HG03457 (cell line): Measurements from ENCODE around the gene ABTB1.
"Not testable (repeated sequence)": the region's sequence is repeated elsewhere in the genome, so short reads cannot be mapped to it uniquely, and the experiment has no call there.

ENCODE experiments used
- ATAC-seq: cut with Tn5 transposase; IDR thresholded peaks from one replicate; pipeline ENCODE4 v1.9.1; 2021; ENCODE audit warnings: moderate number of reproducible peaks; ENCODE audit not compliant: unreplicated experiment

ABTB1 gene

DNA sequence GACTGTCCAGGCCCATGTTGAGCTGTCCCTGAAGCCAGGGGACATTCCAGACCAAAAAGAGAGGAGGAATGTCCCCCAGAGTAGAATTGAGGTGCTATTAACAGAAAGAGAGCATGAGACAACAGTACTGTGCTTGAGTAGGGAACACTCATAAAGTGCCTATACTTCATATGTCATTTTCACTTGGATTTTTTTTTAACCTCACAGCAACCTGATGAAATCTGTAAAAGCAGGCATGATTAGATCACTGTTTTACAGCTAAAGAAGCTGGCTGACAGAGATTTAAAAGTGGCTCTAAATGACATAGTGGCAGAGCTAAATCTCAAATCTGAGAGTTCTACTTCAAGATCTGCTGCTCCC lies 24.9 kb upstream of the ABTB1 start:
- no peak for ATAC-seq

DNA sequence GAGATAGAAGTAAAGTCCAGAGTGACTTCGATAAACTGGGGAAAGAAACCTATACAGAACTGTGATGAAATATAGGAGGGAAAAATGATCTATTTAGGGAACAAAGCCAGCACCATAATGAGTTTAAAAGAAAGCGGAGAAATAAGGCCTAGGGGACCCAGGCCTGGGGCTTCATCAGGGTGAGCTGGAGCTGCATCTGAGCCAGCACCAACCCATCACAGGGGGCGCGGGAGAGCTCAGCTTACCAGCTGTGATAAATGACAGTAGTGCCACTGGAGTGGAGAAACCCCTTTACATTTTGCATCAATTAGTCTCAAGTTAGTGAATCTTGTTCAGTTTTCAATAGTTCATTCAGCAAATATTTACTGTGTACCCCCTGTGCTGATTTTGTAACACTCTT lies 22.5 kb upstream of the ABTB1 start:
- ATAC-seq = no peak

DNA sequence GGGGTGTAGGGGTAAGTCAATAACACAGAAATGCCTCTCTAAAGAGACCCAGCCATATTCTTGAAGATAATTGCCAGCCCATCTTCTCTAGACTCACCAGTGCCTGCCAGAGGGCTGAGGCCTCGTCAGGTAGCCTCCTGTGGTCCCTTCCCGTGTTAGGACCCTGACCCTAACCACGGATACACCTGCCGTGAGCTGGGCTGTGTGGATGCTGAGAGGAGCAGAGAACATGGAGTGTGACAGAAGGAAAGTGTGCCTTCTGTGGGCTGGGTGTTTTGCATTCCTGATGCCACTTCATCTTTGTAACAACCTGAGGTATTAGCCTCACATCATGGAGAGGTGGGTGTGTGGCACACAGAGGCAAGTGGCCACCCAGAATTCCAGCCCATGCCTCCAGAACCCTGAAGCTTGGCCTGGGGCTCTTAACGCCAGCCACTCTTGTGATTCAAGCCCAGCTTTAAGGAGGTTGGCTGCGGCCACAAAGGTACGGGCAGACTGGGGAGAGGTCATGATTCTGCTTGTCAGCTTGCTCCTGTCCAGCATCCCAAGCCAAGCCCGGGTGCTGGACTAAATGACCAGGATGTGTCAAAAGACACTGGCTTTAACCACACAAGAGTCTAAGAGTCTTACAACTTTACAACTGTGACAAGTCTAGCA lies 21.1 kb upstream of the ABTB1 start:
- no peak for ATAC-seq

DNA sequence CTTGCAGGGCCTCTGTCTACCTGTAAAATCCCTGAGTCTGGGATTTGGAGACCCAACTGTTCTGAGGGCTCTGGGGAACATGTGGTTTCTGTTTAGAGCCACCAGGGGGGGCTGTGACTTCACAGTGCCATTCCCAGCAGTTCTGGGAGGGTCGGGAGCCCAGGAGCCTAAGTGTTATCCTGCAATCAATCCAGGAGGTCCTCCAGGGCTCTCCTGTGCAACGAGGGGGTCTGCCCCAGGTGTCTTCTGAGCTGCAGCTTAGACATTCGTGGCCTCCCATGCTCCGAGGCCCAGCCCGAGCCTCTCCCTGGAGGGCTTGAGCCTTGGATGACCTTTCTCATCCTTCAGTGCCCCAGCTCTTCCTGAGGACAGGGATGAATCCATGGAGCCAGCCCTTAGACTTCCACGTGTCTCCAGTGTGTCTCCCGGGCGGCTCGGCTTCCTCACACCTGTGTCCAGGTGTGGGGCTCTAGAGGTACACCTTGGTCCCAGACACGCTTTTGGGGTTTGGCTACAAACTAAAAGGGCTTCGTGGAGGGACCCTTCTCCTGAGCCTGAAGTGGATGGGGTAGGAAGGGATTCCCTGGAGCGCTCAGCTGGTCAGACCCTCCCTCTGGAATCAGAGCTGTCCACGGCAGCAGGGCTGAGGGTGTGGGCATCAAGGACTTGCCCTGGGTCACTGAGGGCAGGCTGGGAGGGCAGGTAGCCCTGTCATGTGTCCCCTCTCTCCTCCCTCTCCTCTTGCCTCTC lies 20.3 kb upstream of the ABTB1 start:
- ATAC-seq = no peak

DNA sequence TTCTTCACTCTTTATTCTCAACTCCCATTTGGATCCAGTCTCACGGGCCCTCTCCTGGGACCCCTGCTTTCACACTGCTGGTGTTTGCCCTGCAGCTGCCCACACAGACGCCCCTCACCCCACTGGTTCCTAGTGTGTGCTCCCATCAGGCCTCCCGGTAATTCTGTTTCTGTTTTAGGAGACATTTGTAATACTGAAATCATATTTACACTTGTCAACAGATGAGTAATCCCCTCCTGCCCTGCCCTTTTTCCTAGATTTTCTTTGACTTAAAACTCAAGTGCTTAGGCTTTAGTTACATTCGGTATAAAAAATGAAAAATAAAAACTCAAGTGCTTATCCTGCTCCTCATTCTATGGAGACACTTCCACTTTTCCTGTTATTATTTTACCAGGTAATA lies 18.4 kb upstream of the ABTB1 start:
- ATAC-seq = no peak

DNA sequence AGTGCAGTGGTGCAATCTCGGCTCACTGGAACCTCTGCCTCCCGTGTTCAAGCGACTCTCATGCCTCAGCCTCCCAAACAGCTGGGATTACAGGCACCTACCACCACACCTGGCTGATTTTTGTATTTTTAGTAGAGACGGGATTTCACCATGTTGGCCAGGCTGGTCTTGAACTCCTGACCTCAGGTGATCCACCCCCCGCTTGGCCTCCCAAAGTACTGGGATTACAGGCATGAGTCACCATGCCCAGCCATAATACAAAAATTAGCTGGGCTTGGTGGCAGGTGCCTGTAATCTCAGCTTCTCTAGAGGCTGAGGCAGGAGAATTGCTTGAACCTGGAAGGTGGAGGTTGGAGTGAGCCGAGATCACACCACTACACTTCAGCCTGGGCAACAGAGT lies 17.8 kb upstream of the ABTB1 start:
- not testable (repeated sequence) for ATAC-seq

DNA sequence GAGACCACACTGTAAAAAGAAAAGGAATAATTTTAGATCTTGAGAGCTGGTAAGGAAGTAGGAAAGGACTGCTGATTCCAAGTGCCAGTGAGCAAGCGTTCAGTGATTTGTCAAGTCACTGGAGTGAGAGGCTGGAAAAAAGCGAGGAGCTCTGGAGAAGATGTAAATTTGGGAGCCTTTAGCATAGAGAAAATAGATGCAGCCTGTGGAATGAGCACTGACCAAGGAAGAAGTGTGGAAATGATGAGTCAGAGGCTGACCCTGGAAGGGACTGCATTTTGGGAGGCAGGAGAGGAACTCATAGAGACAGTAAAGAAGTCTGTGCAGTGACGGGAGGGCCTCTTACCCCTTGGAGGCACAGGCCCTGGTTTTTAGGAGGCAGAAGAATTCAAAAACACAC lies 17.1 kb upstream of the ABTB1 start:
- no peak for ATAC-seq

DNA sequence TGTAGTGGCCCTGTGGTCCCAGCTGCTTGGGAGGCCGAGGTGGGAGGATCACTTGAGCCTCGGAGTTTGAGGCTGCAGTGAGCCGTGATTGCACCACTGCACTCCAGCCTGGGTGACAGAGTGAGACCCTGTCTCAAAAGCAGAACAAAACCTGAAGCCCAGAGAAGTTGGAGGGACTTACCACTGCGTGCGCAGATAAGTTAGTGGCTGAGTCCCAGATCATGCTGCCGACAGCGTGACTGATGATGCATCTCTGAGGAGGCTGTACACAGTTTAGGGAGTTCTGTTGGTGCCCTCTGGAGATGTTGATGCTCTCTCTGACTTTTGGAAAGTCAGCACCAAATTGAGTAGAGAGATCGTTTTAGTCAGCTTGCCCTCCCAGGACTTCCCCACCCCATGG lies 15.8 kb upstream of the ABTB1 start:
- ATAC-seq = no peak

DNA sequence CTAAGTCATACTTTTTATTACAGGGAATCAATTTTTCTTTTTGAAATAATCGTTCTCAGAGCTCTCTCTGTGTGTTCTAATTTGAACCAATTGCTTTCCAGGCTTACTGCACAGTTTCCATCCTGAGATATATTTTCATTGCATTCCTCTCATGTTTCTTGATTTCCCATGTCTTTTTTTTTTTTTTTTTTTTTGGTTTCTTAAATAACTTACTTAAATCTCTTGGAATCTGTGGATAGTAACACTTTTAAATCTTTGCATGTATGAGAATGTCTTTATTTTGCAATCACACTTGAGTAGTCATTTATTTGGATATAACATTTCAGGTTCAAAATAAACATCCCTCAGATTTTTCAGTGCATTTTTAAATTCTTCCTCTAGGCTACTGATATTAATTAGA lies 14.5 kb upstream of the ABTB1 start:
- no peak for ATAC-seq

DNA sequence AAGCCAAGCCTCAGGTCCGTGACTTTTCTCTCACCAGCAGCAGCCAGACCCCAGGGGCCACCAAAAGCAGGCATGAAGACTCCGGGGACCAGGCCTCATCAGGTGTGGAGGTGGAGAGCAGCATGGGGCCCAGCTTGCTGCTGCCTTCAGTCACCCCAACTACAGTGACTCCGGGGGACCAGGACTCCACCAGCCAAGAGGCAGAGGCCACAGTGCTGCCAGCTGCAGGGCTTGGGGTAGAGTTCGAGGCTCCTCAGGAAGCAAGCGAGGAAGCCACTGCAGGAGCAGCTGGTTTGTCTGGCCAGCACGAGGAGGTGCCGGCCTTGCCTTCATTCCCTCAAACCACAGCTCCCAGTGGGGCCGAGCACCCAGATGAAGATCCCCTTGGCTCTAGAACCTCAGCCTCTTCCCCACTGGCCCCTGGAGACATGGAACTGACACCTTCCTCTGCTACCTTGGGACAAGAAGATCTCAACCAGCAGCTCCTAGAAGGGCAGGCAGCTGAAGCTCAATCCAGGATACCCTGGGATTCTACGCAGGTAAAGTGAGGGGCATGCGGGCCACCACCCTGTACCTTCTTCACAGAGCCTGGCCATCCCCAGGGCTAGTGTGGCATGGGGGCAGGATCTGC lies 12.0 kb upstream of the ABTB1 start:
- no peak for ATAC-seq

DNA sequence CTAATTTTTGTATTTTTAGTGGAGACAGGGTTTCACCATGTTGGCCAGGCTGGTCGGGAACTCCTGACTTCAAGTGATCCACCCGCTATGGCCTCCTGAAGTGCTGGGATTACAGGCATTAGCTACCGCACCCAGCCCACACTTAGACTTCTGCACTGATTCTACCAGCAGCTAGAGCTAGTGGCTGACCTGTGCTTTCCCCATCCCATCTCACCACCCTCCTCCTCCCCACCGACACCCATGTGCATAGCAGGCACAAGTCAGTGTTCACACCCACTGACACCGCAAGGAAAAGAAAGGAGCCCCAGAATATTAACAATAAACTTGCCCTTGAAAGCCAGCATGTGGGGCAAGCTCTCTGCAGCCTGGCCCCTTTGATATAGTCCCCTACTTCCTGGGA lies 11.2 kb upstream of the ABTB1 start:
- no peak for ATAC-seq

DNA sequence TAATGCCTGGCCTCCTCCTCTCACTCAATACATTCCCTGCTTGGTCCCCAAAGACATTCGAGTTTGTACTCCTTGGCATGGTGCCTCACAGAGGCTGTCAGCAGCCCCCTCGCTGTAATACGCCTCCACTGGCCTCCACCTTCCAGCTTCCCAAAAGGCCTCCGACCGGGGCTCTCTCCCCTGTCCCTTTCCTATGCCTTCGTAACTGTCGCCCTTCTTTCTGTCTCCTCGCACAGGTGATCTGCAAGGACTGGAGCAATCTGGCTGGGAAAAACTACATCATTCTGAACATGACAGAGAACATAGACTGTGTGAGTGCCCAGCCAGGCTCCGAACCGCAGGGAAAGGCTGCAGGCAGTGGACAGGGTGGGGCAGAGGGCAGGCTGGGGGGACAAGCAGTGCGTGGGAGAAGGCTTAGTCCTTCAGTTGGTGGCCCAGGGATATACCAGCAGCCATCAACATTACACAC lies 10.7 kb upstream of the ABTB1 start:
- no peak for ATAC-seq

DNA sequence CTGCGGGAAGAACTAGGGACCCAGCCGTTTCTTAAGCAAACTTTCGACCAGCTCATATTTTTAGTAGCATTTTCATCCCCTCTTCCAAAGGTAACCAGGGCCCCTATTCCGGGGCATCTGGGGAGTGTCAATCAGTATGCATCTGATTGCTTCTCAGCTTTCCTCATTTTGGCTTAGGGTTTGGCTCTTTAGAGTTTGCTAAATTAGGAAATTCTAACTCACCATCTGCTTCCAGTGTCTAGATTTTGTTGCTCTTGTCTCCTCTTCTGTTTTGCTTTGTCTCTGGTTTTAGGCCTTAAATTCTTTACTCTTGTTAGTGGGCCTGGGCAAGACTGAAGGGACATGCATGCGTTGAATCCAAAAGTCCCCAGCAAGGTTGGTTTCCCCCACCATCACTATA lies 9.6 kb upstream of the ABTB1 start:
- no peak for ATAC-seq

DNA sequence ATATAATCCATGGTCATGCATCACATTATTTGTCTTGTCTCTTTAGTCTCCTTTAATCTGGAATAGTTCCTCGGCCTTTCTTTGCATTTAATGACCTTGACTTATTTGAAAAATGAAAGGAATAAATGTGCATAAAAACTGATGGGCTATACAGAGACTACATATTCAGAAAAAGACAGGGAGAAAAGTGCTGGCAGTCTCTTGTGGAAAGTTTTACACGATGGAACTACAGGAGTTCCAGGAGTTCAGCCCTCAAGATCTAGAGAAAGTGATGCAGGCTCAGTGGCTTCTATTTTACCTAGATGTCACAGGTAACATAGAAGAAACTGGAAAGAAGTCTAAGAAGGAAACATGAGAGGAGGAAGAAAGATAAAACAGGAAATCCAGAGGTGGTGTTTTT lies 7.6 kb upstream of the ABTB1 start:
- ATAC-seq = no peak

DNA sequence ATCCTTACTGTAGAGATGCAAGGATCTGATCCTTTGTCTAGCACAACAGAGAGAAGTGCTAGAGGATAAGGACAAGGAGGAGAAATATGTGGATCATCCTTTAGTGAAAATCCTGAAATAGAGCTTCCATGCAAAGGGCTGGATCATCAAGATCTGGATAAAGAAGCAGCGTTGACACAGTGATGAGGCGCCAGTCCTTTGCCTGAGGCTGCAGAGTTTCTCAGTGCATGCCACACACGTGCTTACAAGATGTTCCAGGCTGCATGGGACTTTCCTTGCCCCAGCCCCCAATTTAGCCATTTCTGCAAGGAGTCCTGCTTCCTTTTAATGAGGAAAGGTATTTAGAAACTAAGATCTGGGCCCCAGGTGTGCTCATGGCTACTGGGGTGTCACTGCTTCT lies 7.2 kb upstream of the ABTB1 start:
- ATAC-seq = no peak

DNA sequence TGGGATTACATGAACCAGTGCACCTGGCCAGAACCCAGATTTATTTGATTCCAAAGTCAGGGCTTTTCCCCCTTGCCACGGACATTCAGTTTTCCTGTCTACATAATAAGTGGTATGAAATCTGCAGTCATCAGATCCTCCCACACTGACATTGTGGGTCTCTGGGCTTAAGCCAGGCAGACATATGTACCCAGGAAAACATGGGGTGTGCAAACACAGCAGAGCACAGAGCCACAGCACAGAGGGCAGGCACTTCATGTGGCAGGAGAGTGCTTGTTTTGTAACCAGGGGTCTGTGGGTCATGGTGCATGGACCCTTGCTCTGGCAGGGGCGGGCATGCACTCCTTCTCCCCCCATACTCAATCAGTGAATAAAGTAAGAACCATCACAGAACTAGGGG lies 6.1 kb upstream of the ABTB1 start:
- no peak for ATAC-seq

DNA sequence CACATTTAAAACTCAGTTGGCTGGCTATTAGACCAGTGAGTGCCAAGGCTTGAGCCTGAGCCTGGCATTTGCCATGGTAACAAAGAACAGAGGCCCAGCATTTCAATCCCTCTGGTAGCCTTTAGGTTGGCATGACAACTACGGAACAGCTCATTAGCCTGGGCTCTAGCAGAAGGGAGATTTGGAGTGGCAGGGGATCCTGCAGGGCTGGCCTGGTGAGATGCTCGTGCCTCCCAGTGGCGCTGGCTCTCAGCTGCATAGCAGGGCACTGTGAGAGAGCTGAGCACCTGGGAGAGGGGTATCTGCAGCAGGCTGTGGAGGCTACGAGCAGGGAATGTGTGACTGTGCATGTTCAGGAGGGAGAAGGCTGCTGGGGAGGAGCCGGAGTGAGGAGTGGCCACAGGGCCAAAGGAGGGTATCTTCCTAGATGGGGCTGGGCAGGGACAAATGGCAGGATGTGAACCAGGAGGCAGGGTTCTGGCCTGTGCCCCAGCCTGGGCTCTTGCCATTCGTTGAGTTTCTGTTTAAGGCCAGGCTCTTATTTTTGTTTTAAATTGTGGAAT lies 5.6 kb upstream of the ABTB1 start:
- no peak for ATAC-seq

DNA sequence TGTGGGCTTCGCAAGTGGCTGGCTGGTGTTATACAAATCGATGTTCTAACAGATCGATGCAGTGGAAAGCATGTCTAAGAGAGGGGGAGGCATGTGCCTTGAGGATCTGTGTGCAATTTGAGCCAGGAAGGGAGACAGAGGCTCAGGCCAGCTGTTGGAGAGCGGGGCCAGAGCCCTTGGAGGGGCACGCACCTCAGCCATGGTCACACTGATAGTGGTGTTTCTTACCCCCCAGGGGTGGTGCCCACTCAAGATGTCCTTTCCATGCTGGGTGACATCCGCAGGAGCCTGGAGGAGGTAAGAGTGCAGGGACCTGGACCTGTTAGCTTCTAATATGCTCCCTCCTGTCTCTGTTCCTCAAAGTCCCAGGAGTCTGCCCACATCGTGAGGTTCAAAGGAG lies 3.8 kb upstream of the ABTB1 start:
- no peak for ATAC-seq

DNA sequence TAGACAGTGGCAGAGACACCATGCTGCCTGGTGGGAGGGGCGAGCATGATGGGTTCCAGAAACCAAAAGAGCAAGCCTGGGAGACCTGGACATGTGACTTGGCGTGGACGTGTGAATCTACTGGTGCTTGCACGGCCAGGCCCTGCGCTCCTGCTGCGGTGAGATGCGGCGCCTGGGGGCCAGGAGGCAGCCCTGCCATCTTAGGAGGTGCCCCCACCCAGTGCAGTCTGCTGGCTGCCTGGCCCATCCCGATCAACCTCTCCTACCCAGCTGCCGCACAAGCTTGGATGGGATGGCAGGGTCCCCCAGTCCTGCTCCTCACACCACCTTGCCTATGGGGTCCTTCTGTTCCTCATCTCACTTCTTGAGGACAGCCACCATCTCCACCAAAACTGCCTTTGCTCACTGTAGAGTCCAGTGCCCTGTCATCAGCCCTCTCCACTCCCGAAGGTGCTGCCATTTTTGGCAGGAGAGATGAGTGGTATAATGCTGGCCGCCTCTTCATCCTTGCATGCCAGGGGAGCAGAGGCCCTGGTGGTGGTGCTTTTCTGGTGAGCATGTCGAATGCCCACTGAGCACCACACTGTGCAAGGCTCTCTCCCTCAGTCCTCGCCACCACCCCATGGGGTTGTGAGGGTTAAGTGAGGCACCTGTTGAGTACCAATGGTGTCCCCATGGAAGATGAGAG lies 3.1 kb upstream of the ABTB1 start:
- no peak for ATAC-seq

DNA sequence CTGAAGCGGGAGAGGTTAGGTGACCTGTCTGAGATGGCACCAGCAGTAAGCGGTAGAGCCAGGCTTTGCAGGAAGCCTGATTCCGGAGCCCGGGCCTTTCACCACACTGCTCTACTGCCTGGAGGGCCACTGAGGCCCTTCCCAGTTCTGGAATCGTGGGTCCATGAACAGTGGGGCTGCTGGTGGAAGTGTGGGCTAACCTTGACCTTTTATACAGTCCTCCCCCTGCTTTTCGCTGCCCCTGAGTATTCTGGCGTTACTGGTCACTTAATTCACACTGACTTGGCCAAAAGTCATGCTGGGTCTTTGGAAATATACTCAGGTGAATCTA lies 2.6 kb upstream of the ABTB1 start:
- ATAC-seq = no peak

DNA sequence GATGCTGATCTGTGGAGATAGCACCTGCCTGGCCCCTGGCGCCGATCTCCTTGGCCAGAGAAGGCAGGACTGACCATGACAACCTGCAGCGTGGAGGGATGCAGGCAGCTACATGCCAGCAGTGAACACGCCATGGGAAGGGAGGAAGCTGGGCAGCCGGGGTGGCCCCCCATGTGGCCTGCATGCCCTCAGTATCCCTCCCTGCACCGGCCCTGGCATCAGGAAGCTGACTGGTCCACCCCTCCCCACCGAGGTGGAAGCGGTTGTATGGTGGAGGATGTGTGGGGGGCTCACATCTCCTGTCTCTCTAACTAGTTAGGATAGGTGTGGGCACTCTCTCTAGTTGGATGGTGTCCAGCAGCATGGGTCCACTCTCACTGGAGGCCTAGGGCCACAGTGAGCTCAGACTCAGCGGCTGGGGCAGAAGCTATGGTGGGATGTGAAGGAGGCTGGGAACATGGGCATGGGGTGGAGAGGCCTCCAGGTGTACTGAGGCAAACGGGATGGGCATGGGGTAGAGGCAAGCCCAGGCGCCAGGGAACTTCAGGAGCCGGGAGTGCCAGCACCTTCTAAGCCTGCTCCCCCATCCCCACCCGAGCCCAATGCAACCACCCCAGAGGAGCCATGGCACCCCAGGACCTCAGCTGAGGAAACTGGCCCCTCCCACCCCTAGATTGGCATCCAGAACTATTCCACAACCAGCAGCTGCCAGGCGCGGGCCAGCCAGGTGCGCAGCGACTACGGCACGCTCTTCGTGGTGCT lies 1.8 kb upstream of the ABTB1 start:
- no peak for ATAC-seq
